Nephron (organoid): ENCODE measurements around the gene KRTAP12-2.
"Not testable (repeated sequence)": the region's sequence is repeated elsewhere in the genome, so short reads cannot be mapped to it uniquely, and the experiment has no call there.

Experiments
- H3K27ac Mint-ChIP-seq, 3 experiments: 2 replicates each; pipeline ENCODE4 v1.8.0; 2020; ENCODE audit warnings: mixed read lengths in 3 of 3, mild to moderate bottlenecking in 2 of 3, moderate library complexity in 1 of 3
- H3K27me3 Mint-ChIP-seq: 2 replicates; pipeline ENCODE4 v1.8.0; 2021; ENCODE audit warnings: low read depth, mild to moderate bottlenecking, moderate library complexity, mixed read lengths
- H3K36me3 Mint-ChIP-seq: 2 replicates; pipeline ENCODE4 v1.8.0; 2020; ENCODE audit warnings: low read depth, mixed read lengths
- H3K4me1 Mint-ChIP-seq: 2 replicates; pipeline ENCODE4 v1.8.0; 2020; ENCODE audit warnings: mixed read lengths
- H3K4me3 Mint-ChIP-seq, 3 experiments: 2 replicates each; pipeline ENCODE4 v1.8.0; 2020; ENCODE audit warnings: mild to moderate bottlenecking in 3 of 3, mixed read lengths in 3 of 3, moderate library complexity in 2 of 3
- H3K9me3 Mint-ChIP-seq: 2 replicates; pipeline ENCODE4 v1.8.0; 2020; ENCODE audit warnings: mixed read lengths
- CTCF ChIP-seq, 3 experiments: fragments of 200-600 bp; sonication (generic); IDR thresholded peaks; one replicate each; pipeline ENCODE4 v1.5.0; 2021; ENCODE audit warnings: antibody characterized with exemption in 3 of 3; ENCODE audit not compliant: unreplicated experiment in 3 of 3

KRTAP12-2 gene

GRCh38 chr21:44686000-44686781 is 19.5 kb upstream of the KRTAP12-2 start:
- H3K27ac Mint-ChIP-seq, result no peak overlapping the region
- TF ChIP-seq CTCF (IDR thresholded peaks at IDR 0.05; ENCODE audit: unreplicated experiment in 3 of 3), result no peak
- no peaks in the 10 kb centered on the region for H3K36me3 Mint-ChIP-seq
- no peaks in the 10 kb centered on the region for H3K9me3 Mint-ChIP-seq
- peaks cover 23% of the 10 kb centered on the region for H3K4me1 Mint-ChIP-seq
- no peak overlapping the region for H3K4me3 Mint-ChIP-seq
- H3K27me3 Mint-ChIP-seq, result peaks cover 52% of the 10 kb centered on the region

- peaks cover 54% of the 10 kb centered on the region for H3K27me3 Mint-ChIP-seq
- H3K27ac Mint-ChIP-seq, H3K4me3 Mint-ChIP-seq, H3K36me3 Mint-ChIP-seq, H3K9me3 Mint-ChIP-seq: not testable (repeated sequence)
- H3K4me1 Mint-ChIP-seq, result peaks cover 20% of the 10 kb centered on the region
These were observed 18.3 kb upstream of the KRTAP12-2 start for GRCh38 chr21:44685050-44685449.

GRCh38 chr21:44684483-44684882 is 17.8 kb upstream of the KRTAP12-2 start:
- no peaks in the 10 kb centered on the region for H3K36me3 Mint-ChIP-seq
- TF ChIP-seq CTCF (IDR thresholded peaks at IDR 0.05; ENCODE audit: unreplicated experiment in 3 of 3), result no peak
- peaks cover 56% of the 10 kb centered on the region for H3K27me3 Mint-ChIP-seq
- H3K27ac Mint-ChIP-seq, result no peak overlapping the region
- peaks cover 17% of the 10 kb centered on the region for H3K4me1 Mint-ChIP-seq
- H3K9me3 Mint-ChIP-seq, result no peaks in the 10 kb centered on the region
- no peak overlapping the region for H3K4me3 Mint-ChIP-seq

- no peaks in the 10 kb centered on the region for H3K9me3 Mint-ChIP-seq
- TF ChIP-seq CTCF (IDR thresholded peaks at IDR 0.05; ENCODE audit: unreplicated experiment in 3 of 3), result no peak
- no peaks in the 10 kb centered on the region for H3K36me3 Mint-ChIP-seq
- H3K4me3 Mint-ChIP-seq, result no peak overlapping the region
- H3K4me1 Mint-ChIP-seq, result peaks cover 17% of the 10 kb centered on the region
- no peak overlapping the region for H3K27ac Mint-ChIP-seq
- H3K27me3 Mint-ChIP-seq, result peaks cover 60% of the 10 kb centered on the region
These were observed 17.4 kb upstream of the KRTAP12-2 start for GRCh38 chr21:44684077-44684476.

- no peak overlapping the region for H3K4me3 Mint-ChIP-seq
- no peak for TF ChIP-seq CTCF (IDR thresholded peaks at IDR 0.05; ENCODE audit: unreplicated experiment in 3 of 3)
- peaks cover 53% of the 10 kb centered on the region for H3K27me3 Mint-ChIP-seq
- H3K27ac Mint-ChIP-seq, result no peak overlapping the region
- H3K9me3 Mint-ChIP-seq, result no peaks in the 10 kb centered on the region
- H3K36me3 Mint-ChIP-seq, result no peaks in the 10 kb centered on the region
- H3K4me1 Mint-ChIP-seq, result peaks cover 11% of the 10 kb centered on the region
These were observed 15.9 kb upstream of the KRTAP12-2 start for GRCh38 chr21:44682580-44683151.

- H3K9me3 Mint-ChIP-seq, result no peaks in the 10 kb centered on the region
- peaks cover 5% of the 10 kb centered on the region for H3K4me1 Mint-ChIP-seq
- TF ChIP-seq CTCF (IDR thresholded peaks at IDR 0.05; ENCODE audit: unreplicated experiment in 3 of 3), result no peak
- peaks cover 53% of the 10 kb centered on the region for H3K27me3 Mint-ChIP-seq
- no peak within 1 kb of the TSS for H3K4me3 Mint-ChIP-seq
- no peaks in the 10 kb centered on the region for H3K36me3 Mint-ChIP-seq
- no peak within 1 kb of the TSS for H3K27ac Mint-ChIP-seq
These were observed 15.3 kb upstream of the KRTAP12-2 start, which contains the start of gene KRTAP12-1 for GRCh38 chr21:44681861-44682579. TSS of gene KRTAP12-1 (minus strand) at chr21:44682163. CDS start at chr21:44682123, 40 bp downstream.
